Natural killer cell (primary cell): ENCODE results near the gene BAG3. TPM values are rescaled to one million over a fixed set of nuclear protein-coding genes. Genes with fewer than 3 reads are reported as not detected.

Experiments used
- ATAC-seq, 3 donors: fragments of 150-1000 bp in 2 of 3; fragments of 200-7000 bp in 1 of 3; cut with Tn5 transposase; 1 replicate in 1 of 3; 2 replicates in 2 of 3; pipeline ENCODE4 v1.10.0; 2021; ENCODE audit warnings: mild to moderate bottlenecking in 2 of 3, moderate library complexity in 2 of 3
- DNase-seq, 2 donors: peaks; one replicate each; pipeline versions ENCODE4 v3.0.0 to v3.0.0-alpha.2; 2013 to 2021; ENCODE audit warnings: mixed read lengths in 1 of 2
- H3K27ac ChIP-seq: one replicate; pipeline ENCODE4 v1.5.1; 2013; ENCODE audit warnings: mild to moderate bottlenecking, low read length
- H3K27me3 ChIP-seq: one replicate; pipeline ENCODE4 v1.6.1; 2013; ENCODE audit warnings: low read length; ENCODE audit not compliant: control insufficient read depth, insufficient read depth
- H3K36me3 ChIP-seq: one replicate; pipeline ENCODE4 v1.6.1; 2013; ENCODE audit warnings: low read length; ENCODE audit not compliant: control insufficient read depth, insufficient read depth
- H3K4me1 ChIP-seq: one replicate; pipeline ENCODE4 v1.6.1; 2013; ENCODE audit warnings: low read length; ENCODE audit not compliant: control insufficient read depth, insufficient read depth
- H3K4me3 ChIP-seq: one replicate; pipeline ENCODE4 v1.5.1; 2013; ENCODE audit warnings: low read length
- H3K9me3 ChIP-seq: one replicate; pipeline ENCODE4 v1.6.1; 2013; ENCODE audit warnings: low read length; ENCODE audit not compliant: control insufficient read depth, insufficient read depth
- H3K27ac Mint-ChIP-seq, 2 donors: one replicate each; pipeline ENCODE4 v1.8.0; 2022; ENCODE audit warnings: mild to moderate bottlenecking in 2 of 2, mixed read lengths in 2 of 2, moderate library complexity in 1 of 2
- H3K27me3 Mint-ChIP-seq, 2 donors: one replicate each; pipeline ENCODE4 v1.8.0; 2022; ENCODE audit warnings: low read depth in 2 of 2, mixed read lengths in 2 of 2
- H3K36me3 Mint-ChIP-seq: one replicate; pipeline ENCODE4 v1.8.0; 2022; ENCODE audit warnings: mixed read lengths
- H3K4me1 Mint-ChIP-seq, 2 donors: one replicate each; pipeline ENCODE4 v1.8.0; 2022; ENCODE audit warnings: mixed read lengths in 2 of 2
- H3K4me3 Mint-ChIP-seq: one replicate; pipeline ENCODE4 v1.8.0; 2022; ENCODE audit warnings: mild to moderate bottlenecking, moderate library complexity, mixed read lengths
- H3K9me3 Mint-ChIP-seq, 2 donors: one replicate each; pipeline ENCODE4 v1.8.0; 2022; ENCODE audit warnings: mixed read lengths in 2 of 2
- CTCF ChIP-seq: fragments of 200-600 bp; IDR thresholded peaks from one replicate; pipeline ENCODE4 v1.8.0; 2022; ENCODE audit warnings: antibody characterized with exemption
- WGBS: methylation state at CpG from one replicate; pipeline ENCODE4 v1.1.7; 2013; ENCODE audit warnings: missing lambda C conversion rate; ENCODE audit not compliant: insufficient coverage; 5-methylcytosine and 5-hydroxymethylcytosine counted together
- intact Hi-C: fragments of 100-400 bp; cut with micrococcal nuclease; formaldehyde crosslinking; loops from one replicate; pipeline ENCODE4 v1.14.2; 2022
- total RNA-seq, 4 donors: library from RNA; stranded (reverse); fragments of 120-200 nt in 1 of 4; gene quantifications; one replicate each; pipeline versions ENCODE4 v1.2.3 to v1.2.4, GENCODE V29; 2013 to 2022

BAG3 gene
- total RNA-seq, 3 donors from 2014 or later (not counting 1 experiment from before 2014, with no cell fraction given), result 7.6 to 9.7 (median 8.3) TPM

GRCh38 chr10:119669975-119670640 lies 18.9 kb downstream of the BAG3 start:
- no peaks in the 10 kb centered on the region for H3K9me3 ChIP-seq
- DNase-seq (no peak), ATAC-seq (no peak)
- H3K27me3 ChIP-seq, result no peaks in the 10 kb centered on the region
- TF ChIP-seq CTCF, result no peak
- peaks cover 0 to 11% of the 10 kb centered on the region in 2 donors for H3K4me1 Mint-ChIP-seq
- H3K9me3 Mint-ChIP-seq, result no peaks in the 10 kb centered on the region
- no peaks in the 10 kb centered on the region for H3K27me3 Mint-ChIP-seq
- no peak overlapping the region for H3K4me3 ChIP-seq
- H3K36me3 Mint-ChIP-seq, result no peaks in the 10 kb centered on the region
- H3K27ac Mint-ChIP-seq, result no peak overlapping the region
- H3K4me3 Mint-ChIP-seq, result no peak overlapping the region
- no peaks in the 10 kb centered on the region for H3K4me1 ChIP-seq
- peaks cover 4% of the 10 kb centered on the region for H3K36me3 ChIP-seq
- intact Hi-C loops, result no loop called here
- no peak overlapping the region for H3K27ac ChIP-seq
- 96% methylated on average over 18 of the region's 18 CpGs for WGBS

GRCh38 chr10:119670717-119671116 lies 19.5 kb downstream of the BAG3 start:
- no peak for TF ChIP-seq CTCF
- Histone ChIP-seq H3K9me3 (no peaks in the 10 kb centered on the region), H3K4me1 (no peaks in the 10 kb centered on the region), H3K27me3 (no peaks in the 10 kb centered on the region), H3K36me3 (peaks cover 4% of the 10 kb centered on the region), H3K27ac (no peak overlapping the region), H3K4me3 (no peak overlapping the region)
- no peak overlapping the region for H3K27ac Mint-ChIP-seq
- 90% methylated on average over 3 of the region's 3 CpGs for WGBS
- no peak overlapping the region for H3K4me3 Mint-ChIP-seq
- no peak for DNase-seq
- intact Hi-C loops, result no loop called here
- no peaks in the 10 kb centered on the region for H3K27me3 Mint-ChIP-seq
- H3K36me3 Mint-ChIP-seq, result no peaks in the 10 kb centered on the region
- no peak for ATAC-seq
- no peaks in the 10 kb centered on the region for H3K9me3 Mint-ChIP-seq
- H3K4me1 Mint-ChIP-seq, result peaks cover 0 to 11% of the 10 kb centered on the region in 2 donors

- H3K36me3 ChIP-seq, result peaks cover 4% of the 10 kb centered on the region
- H3K36me3 Mint-ChIP-seq, result no peaks in the 10 kb centered on the region
- no peak overlapping the region for H3K4me3 ChIP-seq
- no peak for TF ChIP-seq CTCF
- H3K4me1 ChIP-seq, result no peaks in the 10 kb centered on the region
- no peaks in the 10 kb centered on the region for H3K9me3 ChIP-seq
- DNase-seq (no peak), ATAC-seq (no peak)
- intact Hi-C loops, result no loop called here
- no peaks in the 10 kb centered on the region for H3K27me3 ChIP-seq
- H3K27me3 Mint-ChIP-seq, result no peaks in the 10 kb centered on the region
- H3K9me3 Mint-ChIP-seq, result no peaks in the 10 kb centered on the region
- no peak overlapping the region for H3K27ac ChIP-seq
- H3K27ac Mint-ChIP-seq, result no peak overlapping the region
- 93% methylated on average over 4 of the region's 4 CpGs for WGBS
- no peak overlapping the region for H3K4me3 Mint-ChIP-seq
- peaks cover 0 to 6% of the 10 kb centered on the region in 2 donors for H3K4me1 Mint-ChIP-seq
These were observed 20.2 kb downstream of the BAG3 start for GRCh38 chr10:119671381-119671780.

GRCh38 chr10:119672291-119672690 lies 21.1 kb downstream of the BAG3 start:
- H3K36me3 ChIP-seq, result peaks cover 10% of the 10 kb centered on the region
- Mint-ChIP-seq H3K36me3 (no peaks in the 10 kb centered on the region), H3K27me3 (no peaks in the 10 kb centered on the region)

More at GRCh38 chr10:119672291-119672690, 21.1 kb downstream of the BAG3 start:
- H3K9me3 ChIP-seq, result no peaks in the 10 kb centered on the region
- H3K4me3 ChIP-seq, result no peak overlapping the region
- H3K27ac ChIP-seq, result no peak overlapping the region
- no peak for TF ChIP-seq CTCF
- no peak overlapping the region for H3K27ac Mint-ChIP-seq
- WGBS, result 97% methylated on average over 23 of the region's 23 CpGs
- peaks cover 0 to 6% of the 10 kb centered on the region in 2 donors for H3K4me1 Mint-ChIP-seq
- intact Hi-C loops, result no loop called here
- H3K9me3 Mint-ChIP-seq, result no peaks in the 10 kb centered on the region
- H3K4me1 ChIP-seq, result no peaks in the 10 kb centered on the region
- no peak overlapping the region for H3K4me3 Mint-ChIP-seq
- no peaks in the 10 kb centered on the region for H3K27me3 ChIP-seq
- no peak for DNase-seq
- no peak for ATAC-seq
